Left lung (tissue), 10 donors: ENCODE data around the gene SLC23A1. TPM values are rescaled to one million over a fixed set of nuclear protein-coding genes. Genes with fewer than 3 reads are reported as not detected.

Experiments
- ATAC-seq: fragments of 200-7000 bp; cut with Tn5 transposase; one replicate; pipeline ENCODE4 v1.9.1; 2020; ENCODE audit warnings: moderate library complexity
- DNase-seq, 4 donors: peaks; one replicate each; pipeline ENCODE4 v3.0.0-alpha.2; 2013 to 2020
- H3K27ac ChIP-seq, 2 donors: fragments of 200-600 bp; sonication (generic) in 1 of 2; one replicate each; pipeline versions ENCODE4 v1.5.0 to v1.8.0; 2020 to 2021
- H3K27me3 ChIP-seq, 2 donors: fragments of 200-600 bp; sonication (generic) in 1 of 2; one replicate each; pipeline versions ENCODE4 v1.5.0 to v1.8.0; 2020 to 2021
- H3K36me3 ChIP-seq, 2 donors: fragments of 200-600 bp; sonication (generic) in 1 of 2; one replicate each; pipeline versions ENCODE4 v1.5.0 to v1.8.0; 2020 to 2021
- H3K4me1 ChIP-seq, 2 donors: fragments of 200-600 bp; one replicate each; pipeline ENCODE4 v1.8.0; 2021
- H3K4me3 ChIP-seq, 2 donors: fragments of 200-600 bp; sonication (generic) in 1 of 2; one replicate each; pipeline versions ENCODE4 v1.5.0 to v1.8.0; 2020 to 2021; ENCODE audit warnings: mild to moderate bottlenecking in 1 of 2
- H3K9me3 ChIP-seq, 2 donors: fragments of 200-600 bp; sonication (generic) in 1 of 2; one replicate each; pipeline versions ENCODE4 v1.5.0 to v1.8.0; 2020 to 2021
- intact Hi-C, 2 donors: fragments of 100-400 bp; cut with DNase I; formaldehyde crosslinking; loops; one replicate each; pipeline versions ENCODE4 v1.11.2 to v1.14.2; 2022
- polyA plus RNA-seq, 6 donors: library from polyadenylated mRNA; unstranded; fragments of 120-200 nt; gene quantifications; one replicate each; pipeline ENCODE4 v1.2.1, GENCODE V29; 2013; ENCODE audit not compliant: insufficient read length in 6 of 6
- total RNA-seq, 2 donors: library from RNA; stranded (reverse); fragmentation: NEBNext Ultra II Directional; extraction: Animal tissue kit (Norgen Biotek cat#: 25700); gene quantifications; one replicate each; pipeline ENCODE4 v1.2.1, GENCODE V29; 2021
- TF ChIP-seq, protein P1 (sequence below), 2 donors: fragments of 200-600 bp; sonication (generic) in 1 of 2; IDR thresholded peaks; one replicate each; pipeline versions ENCODE4 v1.5.0 to v1.8.0; 2021; ENCODE audit warnings: antibody characterized with exemption in 2 of 2
- donor health status: DM: no; HTN: yes; CAD: no.
- donor health status: DM: no; HTN: no; CAD: no.

SLC23A1 gene
- total and polyA plus RNA-seq, 8 donors = 0.70 to 2.2 (median 1.5) TPM; not detected in 1

- Histone ChIP-seq H3K9me3 (no peaks in the 10 kb centered on the region), H3K36me3 (peaks cover 0 to 46% of the 10 kb centered on the region in 2 donors), H3K27me3 (no peaks in the 10 kb centered on the region), H3K27ac (no peak overlapping the region), H3K4me3 (no peak overlapping the region), H3K4me1 (no peaks in the 10 kb centered on the region)
- TF ChIP-seq, protein P1, sequence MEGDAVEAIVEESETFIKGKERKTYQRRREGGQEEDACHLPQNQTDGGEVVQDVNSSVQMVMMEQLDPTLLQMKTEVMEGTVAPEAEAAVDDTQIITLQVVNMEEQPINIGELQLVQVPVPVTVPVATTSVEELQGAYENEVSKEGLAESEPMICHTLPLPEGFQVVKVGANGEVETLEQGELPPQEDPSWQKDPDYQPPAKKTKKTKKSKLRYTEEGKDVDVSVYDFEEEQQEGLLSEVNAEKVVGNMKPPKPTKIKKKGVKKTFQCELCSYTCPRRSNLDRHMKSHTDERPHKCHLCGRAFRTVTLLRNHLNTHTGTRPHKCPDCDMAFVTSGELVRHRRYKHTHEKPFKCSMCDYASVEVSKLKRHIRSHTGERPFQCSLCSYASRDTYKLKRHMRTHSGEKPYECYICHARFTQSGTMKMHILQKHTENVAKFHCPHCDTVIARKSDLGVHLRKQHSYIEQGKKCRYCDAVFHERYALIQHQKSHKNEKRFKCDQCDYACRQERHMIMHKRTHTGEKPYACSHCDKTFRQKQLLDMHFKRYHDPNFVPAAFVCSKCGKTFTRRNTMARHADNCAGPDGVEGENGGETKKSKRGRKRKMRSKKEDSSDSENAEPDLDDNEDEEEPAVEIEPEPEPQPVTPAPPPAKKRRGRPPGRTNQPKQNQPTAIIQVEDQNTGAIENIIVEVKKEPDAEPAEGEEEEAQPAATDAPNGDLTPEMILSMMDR (IDR thresholded peaks at IDR 0.05) = no peak
- ATAC-seq (no peak), DNase-seq (no peak)
- intact Hi-C loops = no loop called here
Measured at GRCh38 chr5:139374909-139375308, 8.2 kb downstream of the SLC23A1 start.

- H3K4me3 ChIP-seq = no peak overlapping the region
- H3K27ac ChIP-seq = no peak overlapping the region
- no peaks in the 10 kb centered on the region for H3K4me1 ChIP-seq
- intact Hi-C loops = no loop called here
- DNase-seq (no peak), ATAC-seq (peak; percentile 74)
- H3K27me3 ChIP-seq = no peaks in the 10 kb centered on the region
- H3K9me3 ChIP-seq = no peaks in the 10 kb centered on the region
- TF ChIP-seq, protein P1 (IDR thresholded peaks at IDR 0.05) = no peak
- H3K36me3 ChIP-seq = peaks cover 0 to 73% of the 10 kb centered on the region in 2 donors
Measured at GRCh38 chr5:139371482-139372435, 11.3 kb downstream of the SLC23A1 start.

GRCh38 chr5:139369181-139369580 lies 13.9 kb downstream of the SLC23A1 start:
- H3K36me3 ChIP-seq = peaks cover 3 to 94% of the 10 kb centered on the region in 2 donors
- ATAC-seq = no peak

GRCh38 chr5:139368613-139369012 lies 14.5 kb downstream of the SLC23A1 start:
- no peak overlapping the region for H3K27ac ChIP-seq
- H3K36me3 ChIP-seq = peaks cover 3 to 97% of the 10 kb centered on the region in 2 donors
- TF ChIP-seq, protein P1 (IDR thresholded peaks at IDR 0.05) = no peak
- H3K9me3 ChIP-seq = no peaks in the 10 kb centered on the region
- H3K4me1 ChIP-seq = no peaks in the 10 kb centered on the region
- no peak overlapping the region for H3K4me3 ChIP-seq
- intact Hi-C loops = no loop called here
- H3K27me3 ChIP-seq = no peaks in the 10 kb centered on the region
- no peak for ATAC-seq
- DNase-seq = no peak

More at GRCh38 chr5:139369181-139369580, 13.9 kb downstream of the SLC23A1 start:
- Histone ChIP-seq H3K27ac (no peak overlapping the region), H3K9me3 (no peaks in the 10 kb centered on the region), H3K4me1 (no peaks in the 10 kb centered on the region), H3K27me3 (no peaks in the 10 kb centered on the region), H3K4me3 (no peak overlapping the region)
- no peak for DNase-seq
- intact Hi-C loops = no loop called here
- TF ChIP-seq, protein P1 (IDR thresholded peaks at IDR 0.05) = no peak

DNA sequence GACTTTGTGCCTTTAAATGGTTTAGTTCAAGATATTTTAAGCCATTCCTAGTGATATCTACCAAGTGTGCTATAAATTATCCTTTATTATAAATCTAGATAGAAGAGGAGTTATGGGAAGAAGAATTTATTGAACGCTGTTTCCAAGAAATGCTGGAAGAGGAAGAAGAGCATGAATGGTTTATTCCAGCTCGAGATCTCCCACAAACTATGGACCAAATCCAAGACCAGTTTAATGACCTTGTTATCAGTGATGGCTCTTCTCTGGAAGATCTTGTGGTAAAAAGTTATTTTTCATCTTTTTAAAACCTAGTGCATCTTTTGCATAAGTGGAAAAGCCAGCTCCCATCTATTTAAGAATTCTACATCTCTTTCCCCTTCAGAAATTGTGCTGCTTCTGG lies 18.6 kb downstream of the SLC23A1 start:
- intact Hi-C loops = no loop called here
- no peak overlapping the region for H3K4me3 ChIP-seq
- H3K9me3 ChIP-seq = no peaks in the 10 kb centered on the region
- ATAC-seq (no peak), DNase-seq (no peak)
- no peaks in the 10 kb centered on the region for H3K27me3 ChIP-seq
- no peaks in the 10 kb centered on the region for H3K4me1 ChIP-seq
- TF ChIP-seq, protein P1 (IDR thresholded peaks at IDR 0.05) = no peak
- no peak overlapping the region for H3K27ac ChIP-seq
- H3K36me3 ChIP-seq = peaks cover 3 to 69% of the 10 kb centered on the region in 2 donors
